HepG2 (cell line): ENCODE data around the gene BCKDHA.
A peak's percentile ranks its signal among the peaks of the same experiment; 100 is the strongest.

Source experiments
- CHD2 ChIP-seq: IDR thresholded peaks from 2 replicates; pipeline ENCODE4 v1.6.1; 2011; ENCODE audit warnings: low read depth, low read length, improper control_type of control experiment
- CTCF ChIP-seq: sonication (generic); formaldehyde crosslinking; IDR thresholded peaks from 2 replicates; pipeline ENCODE4 v1.5.0; 2020; ENCODE audit warnings: mild to moderate bottlenecking, missing genetic modification reagents, moderate library complexity
- GMEB2 ChIP-seq: IDR thresholded peaks from 2 replicates; pipeline ENCODE4 v1.6.1; 2016; ENCODE audit warnings: missing biosample characterization, missing genetic modification reagents, low read depth
- GPBP1L1 ChIP-seq: sonication (generic); formaldehyde crosslinking; IDR thresholded peaks from 2 replicates; pipeline ENCODE4 v1.5.0; 2020; ENCODE audit warnings: mild to moderate bottlenecking, missing genetic modification reagents
- MAZ ChIP-seq, 2 experiments: sonication (generic) in 1 of 2; formaldehyde crosslinking in 1 of 2; IDR thresholded peaks; 2 replicates each; pipeline versions ENCODE4 v1.5.0 to v1.6.1; 2012 to 2020; ENCODE audit warnings: low read depth in 2 of 2, mild to moderate bottlenecking in 2 of 2, borderline replicate concordance in 1 of 2, improper control_type of control experiment in 1 of 2, low read length in 1 of 2, missing genetic modification reagents in 1 of 2, moderate library complexity in 1 of 2
- NFRKB ChIP-seq: fragments of 450-650 bp; IDR thresholded peaks from 2 replicates; pipeline ENCODE4 v1.6.1; 2017
- SRSF1 ChIP-seq: fragments of 200-400 bp; formaldehyde crosslinking; optimal IDR thresholded peaks from 2 replicates; pipeline ENCODE3; 2017; ENCODE audit warnings: mild to moderate bottlenecking, low read depth, low read length, moderate library complexity
- YY1 ChIP-seq: IDR thresholded peaks from 2 replicates; pipeline ENCODE4 v1.6.1; 2011; ENCODE audit warnings: low read length, low read depth, moderate library complexity, mild to moderate bottlenecking; ENCODE audit not compliant: insufficient read depth, insufficient replicate concordance
- ZFP91 ChIP-seq: sonication (generic); formaldehyde crosslinking; IDR thresholded peaks from 2 replicates; pipeline ENCODE4 v1.9.0; 2022; ENCODE audit warnings: missing genetic modification reagents, mild to moderate bottlenecking, borderline replicate concordance
- ZNF644 ChIP-seq: IDR thresholded peaks from 2 replicates; pipeline ENCODE4 v1.6.1; 2016; ENCODE audit warnings: low read depth
- ZNF746 ChIP-seq: sonication (generic); formaldehyde crosslinking; IDR thresholded peaks from 2 replicates; pipeline ENCODE4 v1.8.0; 2022; ENCODE audit warnings: mild to moderate bottlenecking, missing genetic modification reagents
- TF ChIP-seq, protein P1 (sequence below): sonication (generic); formaldehyde crosslinking; IDR thresholded peaks from 2 replicates; pipeline ENCODE4 v1.4.0; 2020; ENCODE audit warnings: missing genetic modification reagents

DNA sequence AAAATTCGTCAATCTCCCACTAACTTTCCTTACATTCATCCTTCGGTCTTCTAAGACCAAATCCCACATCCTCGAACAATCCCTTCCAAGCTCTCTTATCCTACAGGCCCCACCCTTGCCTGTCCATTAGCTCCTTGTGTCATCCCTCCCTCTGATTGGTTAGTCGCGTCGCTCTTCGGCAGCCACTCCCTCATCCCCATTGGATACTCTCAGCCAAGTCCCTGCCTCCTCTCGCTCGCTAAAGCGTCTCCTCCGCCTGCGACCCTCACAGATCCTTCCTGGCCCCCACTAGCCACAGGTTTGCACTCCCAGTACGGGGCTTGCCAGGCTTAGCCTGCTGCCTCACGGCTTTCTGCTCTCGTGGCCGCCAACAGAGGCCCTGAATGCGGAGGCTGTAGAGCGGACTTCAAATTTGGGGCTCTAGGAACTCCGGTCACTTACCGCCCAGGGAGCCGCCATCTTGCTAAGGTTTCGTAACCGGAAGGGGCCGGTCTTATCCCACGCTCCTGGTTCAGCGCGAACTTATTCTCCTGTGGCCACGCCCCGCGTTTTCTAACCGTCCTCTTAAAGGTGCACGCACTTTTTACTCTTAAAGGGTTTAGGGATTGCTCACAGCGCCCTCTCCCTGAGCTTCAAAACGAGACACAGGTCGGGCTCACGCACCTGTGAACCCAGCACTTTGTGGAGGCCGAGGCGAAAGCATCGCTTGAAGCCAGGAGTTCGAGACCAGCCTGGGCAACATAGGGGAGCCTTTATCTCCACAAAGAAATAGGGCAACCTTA, 42.0 kb downstream of the BCKDHA start, which contains the start of gene DMAC2:
- peak; percentile 83 for TF ChIP-seq CTCF (CRISPR knock-in tag)
- TF ChIP-seq GPBP1L1: no peak
- TF ChIP-seq, protein P1, sequence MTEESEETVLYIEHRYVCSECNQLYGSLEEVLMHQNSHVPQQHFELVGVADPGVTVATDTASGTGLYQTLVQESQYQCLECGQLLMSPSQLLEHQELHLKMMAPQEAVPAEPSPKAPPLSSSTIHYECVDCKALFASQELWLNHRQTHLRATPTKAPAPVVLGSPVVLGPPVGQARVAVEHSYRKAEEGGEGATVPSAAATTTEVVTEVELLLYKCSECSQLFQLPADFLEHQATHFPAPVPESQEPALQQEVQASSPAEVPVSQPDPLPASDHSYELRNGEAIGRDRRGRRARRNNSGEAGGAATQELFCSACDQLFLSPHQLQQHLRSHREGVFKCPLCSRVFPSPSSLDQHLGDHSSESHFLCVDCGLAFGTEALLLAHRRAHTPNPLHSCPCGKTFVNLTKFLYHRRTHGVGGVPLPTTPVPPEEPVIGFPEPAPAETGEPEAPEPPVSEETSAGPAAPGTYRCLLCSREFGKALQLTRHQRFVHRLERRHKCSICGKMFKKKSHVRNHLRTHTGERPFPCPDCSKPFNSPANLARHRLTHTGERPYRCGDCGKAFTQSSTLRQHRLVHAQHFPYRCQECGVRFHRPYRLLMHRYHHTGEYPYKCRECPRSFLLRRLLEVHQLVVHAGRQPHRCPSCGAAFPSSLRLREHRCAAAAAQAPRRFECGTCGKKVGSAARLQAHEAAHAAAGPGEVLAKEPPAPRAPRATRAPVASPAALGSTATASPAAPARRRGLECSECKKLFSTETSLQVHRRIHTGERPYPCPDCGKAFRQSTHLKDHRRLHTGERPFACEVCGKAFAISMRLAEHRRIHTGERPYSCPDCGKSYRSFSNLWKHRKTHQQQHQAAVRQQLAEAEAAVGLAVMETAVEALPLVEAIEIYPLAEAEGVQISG (CRISPR knock-in tag): peak; percentile 96
- no peak for TF ChIP-seq MAZ (IDR thresholded peaks at IDR 0.05; ENCODE audit: borderline replicate concordance, low read depth, low read length)
- TF ChIP-seq MAZ (CRISPR knock-in tag; IDR thresholded peaks at IDR 0.05; ENCODE audit: low read depth): peak; percentile 76
- TF ChIP-seq GMEB2: no peak; the same call in 1 of the 2 replicates
- TF ChIP-seq SRSF1: peak; percentile 78
- peak; percentile 60; the same call in 1 of the 2 replicates for TF ChIP-seq NFRKB
- no peak for TF ChIP-seq CHD2
- TF ChIP-seq ZNF644 (CRISPR knock-in tag): no peak
- TF ChIP-seq ZNF746 (CRISPR knock-in tag): no peak; the same call in 1 of the 2 replicates
- peak; percentile 98 for TF ChIP-seq YY1
- peak; percentile 100 for TF ChIP-seq ZFP91
